Measurements from ENCODE around the gene CLTCL1. TPM values are rescaled to one million over a fixed set of nuclear protein-coding genes. Genes with fewer than 3 reads are reported as not detected.

CLTCL1 gene
- total and polyA plus RNA-seq, 9 of the 15 experiments (the other 6 are each of a cell fraction or from before 2014, with no cell fraction given) = 1.1 to 11.7 (median 5.0) TPM

DNA sequence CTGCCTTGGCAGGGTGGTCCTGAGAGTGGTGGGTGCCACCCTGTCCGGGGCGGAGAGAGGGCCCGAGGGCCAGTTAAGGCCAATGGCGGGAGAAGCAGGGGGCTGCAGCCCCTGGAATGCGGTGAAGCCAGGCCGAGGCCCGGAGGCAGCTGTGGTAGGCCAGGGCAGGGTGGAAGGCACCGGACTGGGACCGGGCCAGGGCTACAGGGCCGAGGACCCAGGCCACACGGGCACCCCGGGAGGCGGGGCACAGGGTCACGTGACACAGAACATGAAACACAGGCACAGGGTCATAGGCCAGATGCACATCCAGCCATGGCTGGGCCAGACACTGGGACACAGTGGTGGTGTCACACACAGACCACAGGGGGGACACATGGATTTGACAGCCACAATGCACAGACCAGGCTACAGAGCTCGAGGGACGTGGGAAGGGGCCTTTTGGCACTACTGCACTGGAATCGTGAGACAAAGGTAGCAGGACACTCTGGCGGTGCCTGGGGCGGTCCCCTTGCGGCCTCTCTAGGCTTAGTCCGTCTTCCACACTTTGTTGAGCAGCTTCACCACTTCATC, 115.8 kb downstream of the CLTCL1 start:
- POLR2A ChIA-PET = interaction anchor here (0.6 to 11.1 kb wide), 11 partner anchors 20 to 632 kb away, joined by 3 to 191 read pairs (median 4); partner anchors contain the start of gene DGCR2
- FAIRE-seq (no peak), ATAC-seq (no peak), DNase-seq (ENCODE audit: extremely low read depth in 1 of 4, low spot score in 3 of 4) (peak in 1 of 4 experiments; percentile 79)
- H3K9me1 ChIP-seq (ENCODE audit: control insufficient read depth, insufficient read depth, low read length) = peaks cover 28% of the 10 kb centered on the region
- H3K4me2 ChIP-seq (ENCODE audit: insufficient read depth, low read length) = 0 out of 2 replicates have a peak overlapping the region, but pooled peaks have one; percentile 15
- H3K4me1 ChIP-seq (replicated peaks in 1 of 2; ENCODE audit: control insufficient read depth in 2 of 2, insufficient read depth in 2 of 2, low read length in 2 of 2) = peaks cover 51 to 100% of the 10 kb centered on the region in 2 experiments
- H3K27me3 ChIP-seq (ENCODE audit: control insufficient read depth in 2 of 2, insufficient read depth in 2 of 2, low read length in 2 of 2) = no peaks in the 10 kb centered on the region
- peak overlapping the region; percentile 17; the same call in 2 of the 3 replicates for H3K27ac ChIP-seq (ENCODE audit: extremely low read depth, low read depth, low read length)
- CTCF ChIA-PET (ENCODE audit: low intra/inter-chr PET ratio) = no interaction called here
- H3K9ac ChIP-seq (ENCODE audit: insufficient read depth in 1 of 2, low read depth in 2 of 2, low read length in 2 of 2) = peak overlapping the region in 1 of 2 experiments; percentile 96; a peak in 2 of 4 replicates
- no TSS peak for BruUV-seq (replicated peaks)
- intact Hi-C loops (cut with micrococcal nuclease) (loop anchor here (5.0 kb wide), 2 partner anchors 138 to 197 kb away; no protein-coding TSS in a partner anchor), in situ Hi-C loops (cut with MboI) (loop anchor here (5.0 kb wide), 1 partner anchor 452 kb away; no protein-coding TSS in a partner anchor)
- 82% methylated on average over 21 of the region's 21 CpGs for WGBS (ENCODE audit: insufficient coverage, low coverage, missing lambda C conversion rate)
- no peak overlapping the region for H2AFZ ChIP-seq (ENCODE audit: low read depth, low read length)
- H3K79me2 ChIP-seq (ENCODE audit: control insufficient read depth, insufficient read depth, low read length) = peaks cover 77% of the 10 kb centered on the region
- peaks cover 55% of the 10 kb centered on the region for H3K36me3 ChIP-seq (ENCODE audit: control insufficient read depth, insufficient read depth, low read length)
- H3K4me3 ChIP-seq = no peak overlapping the region
- H4K20me1 ChIP-seq (replicated peaks; ENCODE audit: control insufficient read depth, insufficient read depth, low read length) = peaks cover 42% of the 10 kb centered on the region
- no peaks in the 10 kb centered on the region for H3K9me3 ChIP-seq (replicated peaks; ENCODE audit: control insufficient read depth, insufficient read depth, low read depth, low read length)
- TF ChIP-seq SMARCB1 (IDR thresholded peaks at IDR 0.05; ENCODE audit: insufficient read length, low read depth) = no peak
- TF ChIP-seq MECOM (CRISPR knock-in tag; IDR thresholded peaks at IDR 0.05) = no peak
- TF ChIP-seq MTA1 (IDR thresholded peaks at IDR 0.05; ENCODE audit: borderline replicate concordance) = no peak
- TF ChIP-seq BDP1 (IDR thresholded peaks at IDR 0.05; ENCODE audit: insufficient read depth, insufficient read length) = no peak
- TF ChIP-seq, protein P1, sequence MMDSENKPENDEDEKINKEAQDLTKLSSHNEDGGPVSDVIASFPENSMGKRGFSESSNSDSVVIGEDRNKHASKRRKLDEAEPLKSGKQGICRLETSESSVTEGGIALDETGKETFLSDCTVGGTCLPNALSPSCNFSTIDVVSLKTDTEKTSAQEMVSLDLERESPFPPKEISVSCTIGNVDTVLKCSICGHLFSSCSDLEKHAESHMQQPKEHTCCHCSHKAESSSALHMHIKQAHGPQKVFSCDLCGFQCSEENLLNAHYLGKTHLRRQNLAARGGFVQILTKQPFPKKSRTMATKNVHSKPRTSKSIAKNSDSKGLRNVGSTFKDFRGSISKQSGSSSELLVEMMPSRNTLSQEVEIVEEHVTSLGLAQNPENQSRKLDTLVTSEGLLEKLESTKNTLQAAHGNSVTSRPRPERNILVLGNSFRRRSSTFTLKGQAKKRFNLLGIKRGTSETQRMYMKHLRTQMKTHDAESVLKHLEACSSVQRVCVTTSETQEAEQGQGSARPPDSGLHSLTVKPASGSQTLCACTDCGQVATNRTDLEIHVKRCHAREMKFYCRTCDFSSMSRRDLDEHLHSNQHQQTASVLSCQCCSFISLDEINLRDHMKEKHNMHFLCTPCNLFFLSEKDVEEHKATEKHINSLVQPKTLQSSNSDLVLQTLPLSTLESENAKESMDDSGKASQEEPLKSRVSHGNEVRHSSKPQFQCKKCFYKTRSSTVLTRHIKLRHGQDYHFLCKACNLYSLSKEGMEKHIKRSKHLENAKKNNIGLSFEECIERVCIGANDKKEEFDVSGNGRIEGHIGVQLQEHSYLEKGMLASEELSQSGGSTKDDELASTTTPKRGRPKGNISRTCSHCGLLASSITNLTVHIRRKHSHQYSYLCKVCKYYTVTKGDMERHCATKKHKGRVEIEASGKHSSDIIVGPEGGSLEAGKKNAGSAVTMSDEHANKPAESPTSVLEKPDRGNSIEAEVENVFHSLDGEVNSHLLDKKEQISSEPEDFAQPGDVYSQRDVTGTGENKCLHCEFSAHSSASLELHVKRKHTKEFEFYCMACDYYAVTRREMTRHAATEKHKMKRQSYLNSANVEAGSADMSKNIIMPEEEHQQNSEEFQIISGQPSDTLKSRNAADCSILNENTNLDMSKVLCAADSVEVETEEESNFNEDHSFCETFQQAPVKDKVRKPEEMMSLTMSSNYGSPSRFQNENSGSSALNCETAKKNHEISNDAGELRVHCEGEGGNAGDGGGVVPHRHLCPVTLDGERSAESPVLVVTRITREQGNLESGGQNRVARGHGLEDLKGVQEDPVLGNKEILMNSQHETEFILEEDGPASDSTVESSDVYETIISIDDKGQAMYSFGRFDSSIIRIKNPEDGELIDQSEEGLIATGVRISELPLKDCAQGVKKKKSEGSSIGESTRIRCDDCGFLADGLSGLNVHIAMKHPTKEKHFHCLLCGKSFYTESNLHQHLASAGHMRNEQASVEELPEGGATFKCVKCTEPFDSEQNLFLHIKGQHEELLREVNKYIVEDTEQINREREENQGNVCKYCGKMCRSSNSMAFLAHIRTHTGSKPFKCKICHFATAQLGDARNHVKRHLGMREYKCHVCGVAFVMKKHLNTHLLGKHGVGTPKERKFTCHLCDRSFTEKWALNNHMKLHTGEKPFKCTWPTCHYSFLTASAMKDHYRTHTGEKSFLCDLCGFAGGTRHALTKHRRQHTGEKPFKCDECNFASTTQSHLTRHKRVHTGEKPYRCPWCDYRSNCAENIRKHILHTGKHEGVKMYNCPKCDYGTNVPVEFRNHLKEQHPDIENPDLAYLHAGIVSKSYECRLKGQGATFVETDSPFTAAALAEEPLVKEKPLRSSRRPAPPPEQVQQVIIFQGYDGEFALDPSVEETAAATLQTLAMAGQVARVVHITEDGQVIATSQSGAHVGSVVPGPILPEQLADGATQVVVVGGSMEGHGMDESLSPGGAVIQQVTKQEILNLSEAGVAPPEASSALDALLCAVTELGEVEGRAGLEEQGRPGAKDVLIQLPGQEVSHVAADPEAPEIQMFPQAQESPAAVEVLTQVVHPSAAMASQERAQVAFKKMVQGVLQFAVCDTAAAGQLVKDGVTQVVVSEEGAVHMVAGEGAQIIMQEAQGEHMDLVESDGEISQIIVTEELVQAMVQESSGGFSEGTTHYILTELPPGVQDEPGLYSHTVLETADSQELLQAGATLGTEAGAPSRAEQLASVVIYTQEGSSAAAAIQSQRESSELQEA (IDR thresholded peaks at IDR 0.05; ENCODE audit: low read depth) = no peak
- no peak for TF ChIP-seq BCL6 (CRISPR knock-in tag; IDR thresholded peaks at IDR 0.05)
- TF ChIP-seq E2F3 (CRISPR knock-in tag; IDR thresholded peaks at IDR 0.05) = no peak
- TF ChIP-seq ZBTB17 (CRISPR knock-in tag; IDR thresholded peaks at IDR 0.05) = no peak
- TF ChIP-seq, protein P2, sequence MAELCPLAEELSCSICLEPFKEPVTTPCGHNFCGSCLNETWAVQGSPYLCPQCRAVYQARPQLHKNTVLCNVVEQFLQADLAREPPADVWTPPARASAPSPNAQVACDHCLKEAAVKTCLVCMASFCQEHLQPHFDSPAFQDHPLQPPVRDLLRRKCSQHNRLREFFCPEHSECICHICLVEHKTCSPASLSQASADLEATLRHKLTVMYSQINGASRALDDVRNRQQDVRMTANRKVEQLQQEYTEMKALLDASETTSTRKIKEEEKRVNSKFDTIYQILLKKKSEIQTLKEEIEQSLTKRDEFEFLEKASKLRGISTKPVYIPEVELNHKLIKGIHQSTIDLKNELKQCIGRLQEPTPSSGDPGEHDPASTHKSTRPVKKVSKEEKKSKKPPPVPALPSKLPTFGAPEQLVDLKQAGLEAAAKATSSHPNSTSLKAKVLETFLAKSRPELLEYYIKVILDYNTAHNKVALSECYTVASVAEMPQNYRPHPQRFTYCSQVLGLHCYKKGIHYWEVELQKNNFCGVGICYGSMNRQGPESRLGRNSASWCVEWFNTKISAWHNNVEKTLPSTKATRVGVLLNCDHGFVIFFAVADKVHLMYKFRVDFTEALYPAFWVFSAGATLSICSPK (IDR thresholded peaks at IDR 0.05; ENCODE audit: borderline replicate concordance) = no peak
- no peak for TF ChIP-seq FIP1L1 (IDR thresholded peaks at IDR 0.05; ENCODE audit: low read depth, low read length, poor library complexity, severe bottlenecking)
- peak; percentile 78 for TF ChIP-seq BHLHE40 (IDR thresholded peaks at IDR 0.05; ENCODE audit: low read length)
